Progenitor cell of endocrine pancreas (in vitro differentiated cells): Measurements from ENCODE around the gene MCM3AP. TPM values are rescaled to one million over a fixed set of nuclear protein-coding genes. Genes with fewer than 3 reads are reported as not detected.

Experiments
- DNase-seq: peaks from one replicate; pipeline ENCODE4 v3.0.0; 2021; ENCODE audit warnings: low spot score; ENCODE audit not compliant: unreplicated experiment
- H3K27ac Mint-ChIP-seq: 2 replicates; pipeline ENCODE4 v1.8.0; 2021; ENCODE audit warnings: mild to moderate bottlenecking, moderate library complexity, mixed read lengths
- H3K27me3 Mint-ChIP-seq: 2 replicates; pipeline ENCODE4 v1.8.0; 2021; ENCODE audit warnings: mixed read lengths
- H3K36me3 Mint-ChIP-seq: 2 replicates; pipeline ENCODE4 v1.8.0; 2022; ENCODE audit warnings: mixed read lengths; ENCODE audit not compliant: insufficient read depth
- H3K4me1 Mint-ChIP-seq: 2 replicates; pipeline ENCODE4 v1.8.0; 2021; ENCODE audit warnings: low read depth, mixed read lengths
- H3K4me3 Mint-ChIP-seq: 2 replicates; pipeline ENCODE4 v1.8.0; 2021; ENCODE audit warnings: low read depth, mild to moderate bottlenecking, moderate library complexity, mixed read lengths
- H3K9me3 Mint-ChIP-seq: 2 replicates; pipeline ENCODE4 v1.8.0; 2021; ENCODE audit warnings: low read depth, mixed read lengths
- total RNA-seq: library from RNA; stranded (reverse); gene quantifications from 2 replicates; pipeline ENCODE4 v1.2.1, GENCODE V29; 2021
- TF ChIP-seq, protein P1 (sequence below): fragments of 200-600 bp; sonication (generic); IDR thresholded peaks from one replicate; pipeline ENCODE4 v1.5.0; 2021; ENCODE audit warnings: antibody characterized with exemption, mild to moderate bottlenecking; ENCODE audit not compliant: unreplicated experiment

MCM3AP gene
- total RNA-seq, 1 donor from 2014 or later = 131 TPM

- Mint-ChIP-seq H3K36me3 (peaks cover 25% of the 10 kb centered on the region), H3K4me1 (no peaks in the 10 kb centered on the region), H3K27me3 (no peaks in the 10 kb centered on the region), H3K27ac (no peak overlapping the region), H3K4me3 (no peak overlapping the region), H3K9me3 (no peaks in the 10 kb centered on the region)
- TF ChIP-seq, protein P1, sequence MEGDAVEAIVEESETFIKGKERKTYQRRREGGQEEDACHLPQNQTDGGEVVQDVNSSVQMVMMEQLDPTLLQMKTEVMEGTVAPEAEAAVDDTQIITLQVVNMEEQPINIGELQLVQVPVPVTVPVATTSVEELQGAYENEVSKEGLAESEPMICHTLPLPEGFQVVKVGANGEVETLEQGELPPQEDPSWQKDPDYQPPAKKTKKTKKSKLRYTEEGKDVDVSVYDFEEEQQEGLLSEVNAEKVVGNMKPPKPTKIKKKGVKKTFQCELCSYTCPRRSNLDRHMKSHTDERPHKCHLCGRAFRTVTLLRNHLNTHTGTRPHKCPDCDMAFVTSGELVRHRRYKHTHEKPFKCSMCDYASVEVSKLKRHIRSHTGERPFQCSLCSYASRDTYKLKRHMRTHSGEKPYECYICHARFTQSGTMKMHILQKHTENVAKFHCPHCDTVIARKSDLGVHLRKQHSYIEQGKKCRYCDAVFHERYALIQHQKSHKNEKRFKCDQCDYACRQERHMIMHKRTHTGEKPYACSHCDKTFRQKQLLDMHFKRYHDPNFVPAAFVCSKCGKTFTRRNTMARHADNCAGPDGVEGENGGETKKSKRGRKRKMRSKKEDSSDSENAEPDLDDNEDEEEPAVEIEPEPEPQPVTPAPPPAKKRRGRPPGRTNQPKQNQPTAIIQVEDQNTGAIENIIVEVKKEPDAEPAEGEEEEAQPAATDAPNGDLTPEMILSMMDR = no peak
- DNase-seq = no peak
Measured at GRCh38 chr21:46269466-46269865, 15.9 kb downstream of the MCM3AP start.

GRCh38 chr21:46268371-46268770, 17.0 kb downstream of the MCM3AP start:
- no peak for DNase-seq

GRCh38 chr21:46266946-46267345, 18.5 kb downstream of the MCM3AP start:
- H3K36me3 Mint-ChIP-seq = peaks cover 24% of the 10 kb centered on the region
- H3K27me3 Mint-ChIP-seq = no peaks in the 10 kb centered on the region
- no peaks in the 10 kb centered on the region for H3K9me3 Mint-ChIP-seq
- TF ChIP-seq, protein P1 = no peak
- H3K4me3 Mint-ChIP-seq = no peak overlapping the region
- no peak overlapping the region for H3K27ac Mint-ChIP-seq
- H3K4me1 Mint-ChIP-seq = no peaks in the 10 kb centered on the region
- DNase-seq = no peak

More at GRCh38 chr21:46268371-46268770, 17.0 kb downstream of the MCM3AP start:
- no peaks in the 10 kb centered on the region for H3K9me3 Mint-ChIP-seq
- H3K4me1 Mint-ChIP-seq = no peaks in the 10 kb centered on the region
- TF ChIP-seq, protein P1 = no peak
- peaks cover 26% of the 10 kb centered on the region for H3K36me3 Mint-ChIP-seq
- no peaks in the 10 kb centered on the region for H3K27me3 Mint-ChIP-seq
- H3K4me3 Mint-ChIP-seq = no peak overlapping the region
- H3K27ac Mint-ChIP-seq = no peak overlapping the region

DNA sequence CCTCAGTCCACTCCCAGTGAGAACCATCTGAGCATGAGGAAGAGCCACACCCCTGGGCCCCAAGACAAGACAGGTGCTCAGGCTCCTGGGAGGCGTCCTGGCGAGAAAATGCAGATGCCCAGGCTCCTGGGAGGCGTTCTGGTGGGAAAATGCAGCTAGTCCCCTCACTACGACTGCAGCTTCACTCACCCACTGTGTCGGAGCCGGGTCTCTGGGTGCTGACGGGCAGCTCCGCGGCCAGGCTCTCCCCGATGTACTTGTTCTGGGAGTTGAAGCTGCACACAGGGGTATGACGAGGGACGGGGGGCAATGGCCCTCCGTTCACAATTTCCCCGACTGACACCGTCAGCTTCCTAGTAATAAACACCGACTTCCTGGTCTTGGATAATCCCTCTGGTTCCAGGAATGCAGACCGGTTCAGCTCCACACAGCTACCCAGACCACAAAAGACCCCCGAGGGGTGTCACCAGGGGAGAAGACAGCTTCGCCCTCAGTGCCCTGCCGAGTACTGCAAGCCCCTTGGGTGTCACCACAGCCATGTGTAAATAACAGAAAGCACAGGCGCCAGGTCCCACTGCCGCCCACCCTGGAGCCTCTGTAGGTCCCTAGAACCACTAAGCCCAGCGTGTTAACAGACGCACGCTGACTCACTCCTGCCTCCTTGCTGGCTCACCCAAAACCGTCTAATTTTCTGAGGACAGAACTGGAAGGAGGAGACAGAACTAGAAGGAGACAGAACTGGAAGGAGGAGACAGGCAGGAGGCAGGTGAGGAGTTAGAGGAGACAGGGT, 19.5 kb downstream of the MCM3AP start:
- H3K27me3 Mint-ChIP-seq = no peaks in the 10 kb centered on the region
- H3K36me3 Mint-ChIP-seq = peaks cover 28% of the 10 kb centered on the region
- TF ChIP-seq, protein P1 = no peak
- H3K27ac Mint-ChIP-seq = peak overlapping the region; percentile 77
- no peaks in the 10 kb centered on the region for H3K4me1 Mint-ChIP-seq
- H3K4me3 Mint-ChIP-seq = no peak overlapping the region
- H3K9me3 Mint-ChIP-seq = no peaks in the 10 kb centered on the region
- no peak for DNase-seq

DNA sequence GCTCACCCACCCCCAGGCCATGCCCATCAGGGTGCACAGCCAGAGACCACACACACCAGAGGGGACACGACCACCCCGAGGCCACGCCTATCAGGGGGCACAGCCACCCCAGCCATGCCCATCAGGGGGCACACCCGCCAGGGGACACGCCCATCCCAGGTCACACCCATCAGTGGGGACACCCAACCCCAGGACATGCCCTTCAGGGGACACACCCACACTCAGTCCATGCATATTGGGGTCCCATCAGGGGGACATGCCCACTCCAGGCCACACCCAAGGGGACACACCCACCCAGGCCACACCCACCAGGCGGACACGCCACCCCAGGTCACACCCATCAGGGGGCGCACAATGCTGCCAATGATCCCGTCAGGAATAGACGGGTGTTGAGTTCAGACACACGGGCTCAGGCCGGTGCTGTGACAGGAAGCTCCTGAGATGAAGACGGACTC, 20.7 kb downstream of the MCM3AP start:
- TF ChIP-seq, protein P1 = no peak
- Mint-ChIP-seq H3K4me1 (no peaks in the 10 kb centered on the region), H3K9me3 (no peaks in the 10 kb centered on the region), H3K27ac (no peak overlapping the region), H3K27me3 (no peaks in the 10 kb centered on the region), H3K36me3 (peaks cover 27% of the 10 kb centered on the region), H3K4me3 (no peak overlapping the region)
- DNase-seq = no peak
